Testis (tissue), 3 donors: Measurements from ENCODE around the gene PROZ. TPM values are rescaled to one million over a fixed set of nuclear protein-coding genes. Genes with fewer than 3 reads are reported as not detected.

ENCODE experiments used
- DNase-seq: peaks from one replicate; pipeline ENCODE4 v3.0.0-alpha.2; 2019
- H3K27ac ChIP-seq, 2 donors: fragments of 200-600 bp; sonication (generic); one replicate each; pipeline ENCODE4 v1.5.1; 2019
- H3K27me3 ChIP-seq: fragments of 200-600 bp; sonication (generic); one replicate; pipeline ENCODE4 v1.5.1; 2019
- H3K36me3 ChIP-seq: fragments of 200-600 bp; sonication (generic); one replicate; pipeline ENCODE4 v1.5.1; 2017; ENCODE audit warnings: low read depth; ENCODE audit errors: missing control alignments
- H3K4me1 ChIP-seq: fragments of 200-600 bp; sonication (generic); one replicate; pipeline ENCODE4 v1.5.1; 2019
- H3K4me3 ChIP-seq, 2 donors: fragments of 200-600 bp; sonication (generic); one replicate each; pipeline ENCODE4 v1.5.1; 2017 to 2019
- H3K9me3 ChIP-seq: fragments of 200-600 bp; sonication (generic); one replicate; pipeline ENCODE4 v1.5.1; 2017
- CTCF ChIP-seq, 3 experiments: fragments of 450-650 bp in 2 of 3; fragments of 200-600 bp in 1 of 3; sonication (generic) in 1 of 3; IDR thresholded peaks; one replicate each; pipeline ENCODE4 v1.5.1; 2016 to 2019; ENCODE audit warnings: antibody characterized with exemption in 3 of 3, mild to moderate bottlenecking in 2 of 3, moderate library complexity in 1 of 3
- POLR2A ChIP-seq: fragments of 450-650 bp; IDR thresholded peaks from one replicate; pipeline ENCODE4 v1.6.1; 2017; ENCODE audit warnings: antibody characterized with exemption, mild to moderate bottlenecking, moderate library complexity
- WGBS, 2 donors: methylation state at CpG; one replicate each; pipeline ENCODE4 v1.1.5; 2018; 5-methylcytosine and 5-hydroxymethylcytosine counted together
- intact Hi-C: fragments of 100-400 bp; cut with DNase I; formaldehyde crosslinking; loops from one replicate; pipeline ENCODE4 v1.15.1; 2023; ENCODE audit warnings: low total_unique reads
- polyA plus RNA-seq: library from polyadenylated mRNA; stranded (reverse); fragments of 350-450 nt; fragmentation: Illumina TruSeq; extraction: RNeasy Lipid Tissue Mini Kit (QIAGEN cat#74804); gene quantifications from one replicate; pipeline ENCODE4 v1.2.3, GENCODE V29; 2014; ENCODE audit warnings: low read depth, low replicate concordance; ENCODE audit not compliant: insufficient read depth
- total RNA-seq, 2 donors: library from RNA; depleted of rRNA; stranded (reverse); fragments of >200 nt; gene quantifications; one replicate each; pipeline ENCODE4 v1.2.3, GENCODE V29; 2016

PROZ gene
- total and polyA plus RNA-seq, 3 donors from 2014 or later: 0.42 to 0.81 (median 0.63) TPM

- intact Hi-C loops: no loop called here
- no peak overlapping the region for H3K4me3 ChIP-seq
- H3K9me3 ChIP-seq: no peaks in the 10 kb centered on the region
- no peak for DNase-seq
- H3K36me3 ChIP-seq: no peaks in the 10 kb centered on the region
- H3K27ac ChIP-seq: no peak overlapping the region
- 85 to 89% methylated on average over 4 of the region's 4 CpGs for WGBS, 2 donors
- H3K4me1 ChIP-seq: no peaks in the 10 kb centered on the region
- TF ChIP-seq POLR2A (no peak), CTCF (IDR thresholded peaks at IDR 0.05) (no peak)
- H3K27me3 ChIP-seq: no peaks in the 10 kb centered on the region
These were observed 31.7 kb downstream of the PROZ start for GRCh38 chr13:113190181-113190580.

- H3K27me3 ChIP-seq: no peaks in the 10 kb centered on the region
These were observed 33.8 kb downstream of the PROZ start for GRCh38 chr13:113192279-113192678.

GRCh38 chr13:113192902-113193301 lies 34.5 kb downstream of the PROZ start:
- WGBS, 2 donors: 94 to 97% methylated on average over 2 of the region's 2 CpGs
- Histone ChIP-seq H3K36me3 (no peaks in the 10 kb centered on the region), H3K27me3 (no peaks in the 10 kb centered on the region), H3K27ac (no peak overlapping the region), H3K4me3 (no peak overlapping the region), H3K9me3 (no peaks in the 10 kb centered on the region), H3K4me1 (no peaks in the 10 kb centered on the region)
- TF ChIP-seq POLR2A (no peak), CTCF (IDR thresholded peaks at IDR 0.05) (no peak)
- intact Hi-C loops: no loop called here
- DNase-seq: no peak

More at GRCh38 chr13:113192279-113192678, 33.8 kb downstream of the PROZ start:
- no peaks in the 10 kb centered on the region for H3K4me1 ChIP-seq
- H3K27ac ChIP-seq: no peak overlapping the region
- intact Hi-C loops: no loop called here
- H3K9me3 ChIP-seq: no peaks in the 10 kb centered on the region
- 83 to 84% methylated on average over 4 of the region's 4 CpGs for WGBS, 2 donors
- no peak overlapping the region for H3K4me3 ChIP-seq
- TF ChIP-seq POLR2A (no peak), CTCF (IDR thresholded peaks at IDR 0.05) (no peak)
- no peak for DNase-seq
- no peaks in the 10 kb centered on the region for H3K36me3 ChIP-seq

GRCh38 chr13:113195360-113195759 lies 36.9 kb downstream of the PROZ start:
- TF ChIP-seq CTCF (IDR thresholded peaks at IDR 0.05) (no peak), POLR2A (no peak)
- 79 to 82% methylated on average over 6 of the region's 6 CpGs for WGBS, 2 donors
- intact Hi-C loops: no loop called here
- Histone ChIP-seq H3K4me1 (no peaks in the 10 kb centered on the region), H3K27ac (no peak overlapping the region), H3K27me3 (no peaks in the 10 kb centered on the region), H3K4me3 (no peak overlapping the region), H3K9me3 (no peaks in the 10 kb centered on the region), H3K36me3 (no peaks in the 10 kb centered on the region)
- no peak for DNase-seq

- no peak for TF ChIP-seq POLR2A
- TF ChIP-seq CTCF (IDR thresholded peaks at IDR 0.05): no peak
- DNase-seq: no peak
- intact Hi-C loops: no loop called here
- H3K9me3 ChIP-seq: no peaks in the 10 kb centered on the region
- H3K4me1 ChIP-seq: no peaks in the 10 kb centered on the region
- 89 to 93% methylated on average over 9 of the region's 9 CpGs for WGBS, 2 donors
- H3K27ac ChIP-seq: no peak overlapping the region
- H3K4me3 ChIP-seq: no peak overlapping the region
- H3K36me3 ChIP-seq: no peaks in the 10 kb centered on the region
- H3K27me3 ChIP-seq: no peaks in the 10 kb centered on the region
These were observed 38.7 kb downstream of the PROZ start for GRCh38 chr13:113196970-113197737.
